Psoas muscle (tissue), 8 donors: Measurements from ENCODE around the gene ADSS1. TPM values are rescaled to one million over a fixed set of nuclear protein-coding genes. Genes with fewer than 3 reads are reported as not detected.

Experiments
- ATAC-seq, 4 donors: fragments of 200-7000 bp; cut with Tn5 transposase; one replicate each; pipeline ENCODE4 v1.9.1; 2020; ENCODE audit warnings: moderate library complexity in 3 of 4, mild to moderate bottlenecking in 2 of 4
- DNase-seq, 2 donors: peaks; one replicate each; pipeline ENCODE4 v3.0.0-alpha.2; 2020
- H3K27ac ChIP-seq: fragments of 200-600 bp; one replicate; pipeline ENCODE4 v1.8.0; 2022
- H3K27me3 ChIP-seq, 3 donors: fragments of 200-600 bp in 1 of 3; one replicate each; pipeline versions ENCODE4 v1.6.1 to v1.8.0; 2013 to 2022; ENCODE audit warnings: low read length in 2 of 3, mild to moderate bottlenecking in 2 of 3, moderate library complexity in 1 of 3; ENCODE audit not compliant: insufficient read depth in 3 of 3
- H3K36me3 ChIP-seq, 2 donors: fragments of 200-600 bp in 1 of 2; one replicate each; pipeline versions ENCODE4 v1.6.1 to v1.8.0; 2013 to 2022; ENCODE audit warnings: low read depth in 1 of 2, mild to moderate bottlenecking in 1 of 2, moderate library complexity in 1 of 2; ENCODE audit not compliant: insufficient read depth in 1 of 2
- H3K4me1 ChIP-seq: fragments of 200-600 bp; one replicate; pipeline ENCODE4 v1.8.0; 2022
- H3K4me3 ChIP-seq: fragments of 200-600 bp; one replicate; pipeline ENCODE4 v1.8.0; 2022; ENCODE audit warnings: mild to moderate bottlenecking
- H3K9me3 ChIP-seq: fragments of 200-600 bp; one replicate; pipeline ENCODE4 v1.8.0; 2022
- WGBS, 3 donors: extraction: QIAGEN DNeasy Blood & Tissue Kit; methylation state at CpG; one replicate each; pipeline versions ENCODE4 v1.1.6 to v1.1.7; 2013; 5-methylcytosine and 5-hydroxymethylcytosine counted together
- intact Hi-C, 2 donors: fragments of 100-400 bp; cut with DNase I; formaldehyde crosslinking; loops; one replicate each; pipeline versions ENCODE4 v1.11.0 to v1.14.2; 2022
- polyA plus RNA-seq, 3 donors: library from polyadenylated mRNA; stranded (reverse); fragments of 200-250 nt; gene quantifications; one replicate each; pipeline ENCODE4 v1.2.3, GENCODE V29; 2013
- total RNA-seq, 4 donors: library from RNA; stranded (reverse); fragmentation: NEBNext Ultra II Directional in 2 of 4; extraction: Animal tissue kit (Norgen Biotek cat#: 25700) in 2 of 4; gene quantifications; one replicate each; pipeline versions ENCODE4 v1.2.1 to v1.2.4, GENCODE V29; 2021 to 2023
- TF ChIP-seq, protein P1 (sequence below): fragments of 200-600 bp; IDR thresholded peaks from one replicate; pipeline ENCODE4 v1.8.0; 2022; ENCODE audit warnings: antibody characterized with exemption
- donor health status: healthy with polysubstance abuse.
- donor health status: DM: no; HTN: no; CAD: no; lungs with moderate emphysema.
- donor health status: Bipolar disorder and iron deficiency.
- donor health status: healthy.
- donor health status: DM: yes; HTN: yes; CAD: no.
- donor health status: DM: no; HTN: no; CAD: no.
- donor health status: DM: no; HTN: no; CAD: no.
- donor health status: DM: yes; HTN: yes; CAD: no.

The ADSS1 gene
- total and polyA plus RNA-seq, 7 donors = 187 to 394 (median 300) TPM

DNA sequence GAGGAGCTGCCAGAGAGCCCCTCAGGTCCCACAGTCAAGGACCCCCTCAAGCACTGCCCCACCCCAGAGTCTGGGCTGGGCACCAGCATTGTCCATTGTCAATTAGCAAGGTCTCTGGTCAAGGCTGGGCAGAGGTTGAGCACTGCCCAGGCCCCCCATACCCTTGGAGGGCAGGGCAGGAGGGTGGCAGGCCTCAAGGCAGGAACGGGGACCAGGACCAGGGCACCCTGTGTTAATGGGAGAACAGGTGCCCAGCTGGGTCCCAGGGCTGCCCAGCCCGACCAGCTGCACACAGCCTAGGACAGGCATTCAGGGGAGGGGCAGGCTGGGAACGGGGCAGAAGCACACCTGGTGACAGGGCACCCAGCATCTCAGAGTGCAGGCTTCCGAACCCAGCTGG is 47.3 kb downstream of the ADSS1 start:
- ATAC-seq = no peak
- H3K36me3 ChIP-seq = peaks cover 5 to 54% of the 10 kb centered on the region in 2 donors
- TF ChIP-seq, protein P1, sequence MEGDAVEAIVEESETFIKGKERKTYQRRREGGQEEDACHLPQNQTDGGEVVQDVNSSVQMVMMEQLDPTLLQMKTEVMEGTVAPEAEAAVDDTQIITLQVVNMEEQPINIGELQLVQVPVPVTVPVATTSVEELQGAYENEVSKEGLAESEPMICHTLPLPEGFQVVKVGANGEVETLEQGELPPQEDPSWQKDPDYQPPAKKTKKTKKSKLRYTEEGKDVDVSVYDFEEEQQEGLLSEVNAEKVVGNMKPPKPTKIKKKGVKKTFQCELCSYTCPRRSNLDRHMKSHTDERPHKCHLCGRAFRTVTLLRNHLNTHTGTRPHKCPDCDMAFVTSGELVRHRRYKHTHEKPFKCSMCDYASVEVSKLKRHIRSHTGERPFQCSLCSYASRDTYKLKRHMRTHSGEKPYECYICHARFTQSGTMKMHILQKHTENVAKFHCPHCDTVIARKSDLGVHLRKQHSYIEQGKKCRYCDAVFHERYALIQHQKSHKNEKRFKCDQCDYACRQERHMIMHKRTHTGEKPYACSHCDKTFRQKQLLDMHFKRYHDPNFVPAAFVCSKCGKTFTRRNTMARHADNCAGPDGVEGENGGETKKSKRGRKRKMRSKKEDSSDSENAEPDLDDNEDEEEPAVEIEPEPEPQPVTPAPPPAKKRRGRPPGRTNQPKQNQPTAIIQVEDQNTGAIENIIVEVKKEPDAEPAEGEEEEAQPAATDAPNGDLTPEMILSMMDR = no peak
- no peaks in the 10 kb centered on the region for H3K9me3 ChIP-seq
- H3K27me3 ChIP-seq = no peaks in the 10 kb centered on the region
- 89 to 96% (median 92%) methylated on average over 4 of the region's 4 CpGs for WGBS, 3 donors
- no peak overlapping the region for H3K27ac ChIP-seq
- H3K4me3 ChIP-seq = no peak overlapping the region
- intact Hi-C loops = no loop called here
- DNase-seq = no peak
- H3K4me1 ChIP-seq = no peaks in the 10 kb centered on the region

DNA sequence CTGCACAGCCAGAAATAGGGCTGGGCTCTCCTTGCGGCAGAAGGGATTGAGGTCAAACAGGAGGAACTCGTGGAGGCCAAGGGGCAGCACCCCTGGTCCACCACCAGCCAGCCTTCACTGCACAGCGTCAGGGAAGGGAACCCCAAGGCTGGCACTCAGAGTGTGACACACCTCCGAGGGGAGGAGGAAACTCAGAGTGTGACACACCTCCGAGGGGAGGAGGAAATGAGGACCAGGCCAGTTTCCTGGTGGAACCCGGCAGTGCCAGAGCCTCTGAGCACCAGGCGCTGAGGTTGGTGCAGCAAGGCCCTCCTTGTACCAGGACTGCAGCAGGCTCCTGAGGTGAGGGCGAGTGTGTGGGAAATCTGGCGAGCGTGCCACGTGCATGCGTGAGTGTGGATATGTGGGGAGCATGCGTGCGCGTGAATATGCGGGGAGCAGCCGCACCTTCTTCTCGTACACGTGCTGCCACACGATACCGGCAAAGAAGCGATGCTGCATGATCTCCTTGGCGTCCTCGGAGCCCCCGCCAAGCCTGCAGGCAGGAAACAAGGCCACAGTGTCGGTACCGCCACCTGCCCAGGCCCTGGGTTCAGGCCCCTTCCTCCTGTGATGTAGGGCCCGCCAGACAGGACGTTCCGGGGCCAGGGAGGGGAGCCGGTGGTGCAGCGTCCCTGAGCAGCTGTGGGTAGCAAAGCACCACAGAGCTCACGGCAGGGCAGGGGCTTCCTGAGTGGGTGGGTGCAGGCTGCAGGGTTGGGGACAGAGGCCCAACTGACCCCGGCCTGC is 48.1 kb downstream of the ADSS1 start:
- no peak for ATAC-seq
- intact Hi-C loops = no loop called here
- no peaks in the 10 kb centered on the region for H3K27me3 ChIP-seq
- no peaks in the 10 kb centered on the region for H3K4me1 ChIP-seq
- no peak for DNase-seq
- TF ChIP-seq, protein P1 = no peak
- peaks cover 5 to 54% of the 10 kb centered on the region in 2 donors for H3K36me3 ChIP-seq
- no peak overlapping the region for H3K4me3 ChIP-seq
- H3K9me3 ChIP-seq = no peaks in the 10 kb centered on the region
- WGBS, 3 donors = 88 to 92% (median 91%) methylated on average over 34 of the region's 34 CpGs
- no peak overlapping the region for H3K27ac ChIP-seq

DNA sequence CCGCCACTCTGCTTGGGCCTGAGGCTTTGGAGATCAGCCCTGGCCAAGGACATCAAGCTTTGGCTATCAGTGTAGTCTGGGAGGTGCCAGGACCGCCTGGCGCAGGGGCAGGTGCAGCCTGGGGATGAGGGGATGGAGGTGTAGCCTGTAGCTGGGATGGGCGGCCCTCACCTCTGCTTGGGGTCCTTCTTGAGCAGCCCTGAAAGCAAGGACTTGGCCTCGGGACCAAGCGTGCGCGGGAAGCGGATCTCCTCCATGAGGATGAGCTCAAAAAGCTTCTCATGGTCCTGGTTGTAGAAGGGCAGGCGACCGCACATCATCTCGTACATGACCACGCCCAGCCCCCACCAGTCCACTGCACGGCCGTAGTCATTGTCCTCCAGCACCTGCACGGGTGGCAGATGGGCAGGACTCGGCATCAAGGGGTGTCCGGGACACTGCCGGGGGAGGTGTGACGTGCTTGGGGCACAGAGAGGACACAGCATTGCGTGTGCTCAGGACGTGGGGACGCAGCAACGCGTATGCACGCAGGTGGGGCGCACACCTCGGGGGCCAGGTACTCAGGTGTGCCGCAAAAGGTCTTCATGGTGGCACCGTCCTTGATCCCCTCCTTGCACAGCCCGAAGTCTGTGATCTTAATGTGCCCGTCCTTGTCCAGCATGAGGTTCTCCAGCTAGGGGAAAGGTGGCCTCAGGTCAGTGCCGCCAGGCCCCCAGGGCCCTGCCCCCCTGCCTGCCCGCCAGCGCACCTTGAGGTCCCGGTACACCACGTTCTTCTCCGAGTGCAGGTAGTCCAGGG is 48.9 kb downstream of the ADSS1 start:
- peaks cover 5 to 54% of the 10 kb centered on the region in 2 donors for H3K36me3 ChIP-seq
- H3K27me3 ChIP-seq = no peaks in the 10 kb centered on the region
- TF ChIP-seq, protein P1 = no peak
- 89 to 91% (median 90%) methylated on average over 36 to 38 of the region's 38 CpGs for WGBS, 3 donors
- intact Hi-C loops = no loop called here
- DNase-seq (no peak), ATAC-seq (no peak)
- no peak overlapping the region for H3K4me3 ChIP-seq
- no peaks in the 10 kb centered on the region for H3K9me3 ChIP-seq
- no peak overlapping the region for H3K27ac ChIP-seq
- no peaks in the 10 kb centered on the region for H3K4me1 ChIP-seq

DNA sequence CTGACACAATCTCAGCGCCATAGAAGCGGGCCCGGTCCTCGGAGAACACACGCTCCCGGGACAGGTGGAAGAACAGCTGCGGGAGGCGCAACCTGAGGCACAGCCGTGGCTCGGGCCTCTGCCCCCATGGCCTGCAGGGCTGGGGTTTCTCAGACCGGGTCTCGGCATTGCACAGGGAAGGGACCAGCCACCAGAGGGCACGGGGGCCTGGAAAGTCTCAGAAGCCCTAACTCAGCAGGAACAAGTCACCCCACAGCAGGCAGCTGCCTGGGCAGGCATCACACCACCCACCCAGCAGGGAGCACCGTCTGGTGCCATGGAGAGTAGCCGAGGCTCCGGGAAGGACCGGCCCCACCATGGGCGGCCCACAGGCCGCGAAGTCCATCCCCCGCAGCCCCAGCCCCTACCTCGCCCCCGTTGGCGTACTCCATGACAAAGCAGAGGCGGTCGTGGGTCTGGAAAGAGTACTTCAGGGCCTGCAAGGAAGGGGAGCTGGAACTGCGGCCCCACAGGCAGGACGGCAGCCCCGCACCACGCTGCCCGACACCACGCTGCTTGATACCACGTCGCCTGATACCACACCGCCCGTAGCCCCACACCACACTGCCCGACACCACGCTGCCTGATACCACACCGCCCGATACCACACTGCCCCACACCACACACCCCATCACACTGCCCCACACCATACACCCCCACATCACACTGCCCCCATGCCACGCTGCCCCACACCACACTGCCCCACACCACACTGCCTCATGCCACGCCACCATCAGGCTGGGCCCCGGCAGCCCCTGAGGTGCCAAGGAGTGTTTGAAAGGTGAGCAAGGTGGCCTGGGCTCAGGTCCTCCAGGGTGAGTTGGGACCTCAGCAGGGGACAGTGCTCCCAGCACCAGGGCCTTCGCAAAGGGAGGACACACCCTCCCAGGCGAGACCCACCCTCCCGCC is 49.8 kb downstream of the ADSS1 start:
- peak in 3 of 4 donors; percentile 1 to 19 (median 3) for ATAC-seq

More for the DNA sequence above, 49.8 kb downstream of the ADSS1 start:
- intact Hi-C loops = no loop called here
- Histone ChIP-seq H3K36me3 (peaks cover 5 to 54% of the 10 kb centered on the region in 2 donors), H3K27me3 (no peaks in the 10 kb centered on the region), H3K4me3 (no peak overlapping the region), H3K27ac (no peak overlapping the region), H3K9me3 (no peaks in the 10 kb centered on the region), H3K4me1 (no peaks in the 10 kb centered on the region)
- TF ChIP-seq, protein P1 = no peak
- DNase-seq = no peak
- 80 to 81% (median 80%) methylated on average over 45 to 46 of the region's 46 CpGs for WGBS, 3 donors
